SK-N-SH (cell line): ENCODE results near the gene FOXP1. TPM values are rescaled to one million over a fixed set of nuclear protein-coding genes. Genes with fewer than 3 reads are reported as not detected.
A peak's percentile ranks its signal among the peaks of the same experiment; 100 is the strongest.

Experiments
- CTCF ChIA-PET: fragments of 300-600, 350-600 bp; formaldehyde crosslinking; extraction: SDS; loops from one replicate; lab custom pipeline; 2021; lab: Yijun Ruan, JAX
- POLR2A ChIA-PET: fragments of 350-600 bp; sonication (Branson Sonifier 250); formaldehyde crosslinking; extraction: SDS; loops from one replicate; lab custom pipeline; 2020; ENCODE audit warnings: antibody characterized with exemption, inconsistent platforms; lab: Yijun Ruan, JAX
- DNase-seq: peaks from one replicate; pipeline ENCODE4 v3.0.0; 2012
- H2AFZ ChIP-seq: fragments of 200-600 bp; sonication (generic); 2 replicates; pipeline ENCODE4 v1.8.1; 2016; ENCODE audit warnings: antibody characterized with exemption, mild to moderate bottlenecking, low read depth
- H3F3A ChIP-seq: fragments of 200-600 bp; sonication (generic); replicated peaks from 2 replicates; pipeline ENCODE3; 2016; ENCODE audit warnings: antibody characterized with exemption, mild to moderate bottlenecking; ENCODE audit not compliant: insufficient read depth
- H3K27ac ChIP-seq, 2 experiments: fragments of 200-500 bp in 1 of 2; fragments of 200-600 bp in 1 of 2; sonication (Bioruptor generic) in 1 of 2; sonication (generic), shearing (Covaris generic) in 1 of 2; 2 replicates each; pipeline versions ENCODE4 v1.5.1 to v1.6.1; 2014 to 2016; ENCODE audit warnings: low read depth in 2 of 2, inconsistent platforms in 1 of 2, low read length in 1 of 2, mild to moderate bottlenecking in 1 of 2, mixed read lengths in 1 of 2
- H3K27me3 ChIP-seq: fragments of 200-600 bp; sonication (generic), shearing (Covaris generic); 2 replicates; pipeline ENCODE4 v1.6.1; 2016; ENCODE audit warnings: mixed run types; ENCODE audit not compliant: insufficient read depth
- H3K36me3 ChIP-seq, 2 experiments: fragments of 200-500 bp in 1 of 2; fragments of 200-600 bp in 1 of 2; sonication (Bioruptor generic) in 1 of 2; sonication (generic) in 1 of 2; replicated peaks in 1 of 2; 2 replicates each; pipeline versions ENCODE3 to v1.5.1; 2014 to 2016; ENCODE audit warnings: low read length in 1 of 2, mild to moderate bottlenecking in 1 of 2; ENCODE audit not compliant: insufficient read depth in 2 of 2, control insufficient read depth in 1 of 2
- H3K4me1 ChIP-seq, 2 experiments: fragments of 200-500 bp in 1 of 2; fragments of 200-600 bp in 1 of 2; sonication (Bioruptor generic) in 1 of 2; sonication (generic), shearing (Covaris generic) in 1 of 2; 2 replicates each; pipeline versions ENCODE4 v1.5.1 to v1.6.1; 2014 to 2016; ENCODE audit warnings: low read depth in 1 of 2, low read length in 1 of 2, mixed run types in 1 of 2; ENCODE audit not compliant: insufficient read depth in 2 of 2, control insufficient read depth in 1 of 2
- H3K4me2 ChIP-seq: fragments of 200-600 bp; sonication (generic), shearing (Covaris generic); 2 replicates; pipeline ENCODE4 v1.6.1; 2017; ENCODE audit warnings: mixed run types
- H3K4me3 ChIP-seq, 2 experiments: fragments of 200-500 bp in 1 of 2; fragments of 200-600 bp in 1 of 2; sonication (Bioruptor generic) in 1 of 2; sonication (generic), shearing (Covaris generic) in 1 of 2; 2 replicates each; pipeline versions ENCODE4 v1.5.1 to v1.8.1; 2014 to 2016; ENCODE audit warnings: low read depth in 2 of 2, inconsistent platforms in 1 of 2, low read length in 1 of 2, mild to moderate bottlenecking in 1 of 2, mixed read lengths in 1 of 2, moderate library complexity in 1 of 2
- H3K79me2 ChIP-seq: fragments of 200-600 bp; sonication (generic); 2 replicates; pipeline ENCODE4 v1.8.1; 2017; ENCODE audit warnings: mild to moderate bottlenecking; ENCODE audit not compliant: insufficient read depth
- H3K9ac ChIP-seq: fragments of 200-600 bp; sonication (generic); 2 replicates; pipeline ENCODE4 v1.6.1; 2017; ENCODE audit warnings: mixed run types
- H3K9me2 ChIP-seq: fragments of 200-600 bp; sonication (generic); 2 replicates; pipeline ENCODE4 v1.6.1; 2017; ENCODE audit warnings: mixed run types
- H3K9me3 ChIP-seq: fragments of 200-600 bp; sonication (generic); 2 replicates; pipeline ENCODE4 v1.6.1; 2017; ENCODE audit warnings: mixed run types, mild to moderate bottlenecking, moderate library complexity
- H4K20me1 ChIP-seq: fragments of 200-600 bp; sonication (generic); 2 replicates; pipeline ENCODE4 v1.6.1; 2017; ENCODE audit warnings: mild to moderate bottlenecking, mixed run types; ENCODE audit not compliant: insufficient read depth
- EP300 ChIP-seq, 2 experiments: IDR thresholded peaks; 2 replicates each; pipeline versions ENCODE4 v1.4.0 to v1.6.1; 2012; ENCODE audit warnings: borderline replicate concordance in 1 of 2, low read depth in 1 of 2, low read length in 1 of 2
- FOXJ3 ChIP-seq: sonication (generic); formaldehyde crosslinking; IDR thresholded peaks from 2 replicates; pipeline ENCODE4 v1.5.1; 2020; ENCODE audit warnings: mild to moderate bottlenecking, missing genetic modification reagents
- IRF3 ChIP-seq: fragments of 150-350 bp; IDR thresholded peaks from 2 replicates; pipeline ENCODE4 v1.6.1; 2016; ENCODE audit warnings: mild to moderate bottlenecking, low read depth, low read length
- JUND ChIP-seq: IDR thresholded peaks from 2 replicates; pipeline ENCODE4 v1.4.0; 2012
- MEF2A ChIP-seq: IDR thresholded peaks from 2 replicates; pipeline ENCODE4 v1.4.0; 2012; ENCODE audit warnings: low read depth, borderline replicate concordance
- MXI1 ChIP-seq: IDR thresholded peaks from 2 replicates; pipeline ENCODE4 v1.6.1; 2012; ENCODE audit warnings: mild to moderate bottlenecking, low read depth, low read length, improper control_type of control experiment
- NRF1 ChIP-seq: IDR thresholded peaks from 2 replicates; pipeline ENCODE4 v1.6.1; 2012; ENCODE audit warnings: low read depth, mild to moderate bottlenecking, low read length
- RAD21 ChIP-seq: IDR thresholded peaks from 2 replicates; pipeline ENCODE4 v1.6.1; 2012; ENCODE audit warnings: mild to moderate bottlenecking, low read length
- SIN3A ChIP-seq: IDR thresholded peaks from 2 replicates; pipeline ENCODE4 v1.6.1; 2012; ENCODE audit warnings: low read depth, mild to moderate bottlenecking, low read length, moderate library complexity, borderline replicate concordance
- TAF1 ChIP-seq: IDR thresholded peaks from 2 replicates; pipeline ENCODE4 v1.6.1; 2012; ENCODE audit warnings: low read depth, mild to moderate bottlenecking, low read length, moderate library complexity, borderline replicate concordance
- USF2 ChIP-seq: fragments of 150-350 bp; IDR thresholded peaks from 2 replicates; pipeline ENCODE4 v1.6.1; 2017; ENCODE audit warnings: antibody characterized with exemption, low read length, low read depth, borderline replicate concordance
- YY1 ChIP-seq: IDR thresholded peaks from 2 replicates; pipeline ENCODE4 v1.4.0; 2012; ENCODE audit warnings: low read depth, mild to moderate bottlenecking
- WGBS: methylation state at CpG from one replicate; pipeline ENCODE4 v1.1.6; 2017; ENCODE audit warnings: low lambda C conversion rate; 5-methylcytosine and 5-hydroxymethylcytosine counted together
- polyA plus RNA-seq, 3 experiments: library from polyadenylated mRNA; depleted of rRNA; stranded (reverse); fragments of >200 nt; gene quantifications; 2 replicates each; pipeline ENCODE4 v1.2.3, GENCODE V29; 2012
- TF ChIP-seq, protein P1 (sequence below): IDR thresholded peaks from 2 replicates; pipeline ENCODE4 v1.4.0; 2012; ENCODE audit warnings: low read depth, borderline replicate concordance
- TF ChIP-seq, protein P2 (sequence below): IDR thresholded peaks from 2 replicates; pipeline ENCODE4 v1.4.0; 2012; ENCODE audit warnings: low read depth, borderline replicate concordance

FOXP1 gene
- polyA plus RNA-seq, 1 of the 3 experiments (the other 2 are of a cell fraction) = 8.8 TPM

DNA sequence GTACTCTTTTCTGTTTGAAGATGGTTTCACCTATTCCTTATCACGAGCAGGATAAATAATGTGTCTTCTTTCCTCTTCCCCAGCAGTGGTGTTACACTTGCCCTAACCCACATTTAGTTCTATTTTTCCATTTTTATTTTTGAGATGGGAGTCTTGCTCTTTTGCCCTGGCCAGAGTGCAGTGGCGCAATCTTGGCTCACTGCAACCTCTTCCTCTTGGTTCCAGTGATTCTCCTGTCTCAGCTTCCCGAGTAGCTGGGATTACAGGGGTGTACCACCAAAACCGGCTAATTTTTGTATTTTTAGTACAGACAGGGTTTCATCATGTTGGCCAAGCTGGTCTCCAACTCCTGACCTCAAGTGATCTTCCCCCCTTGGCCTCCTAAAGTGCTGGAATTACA lies 372.4 kb downstream of the FOXP1 start:
- no peak overlapping the region for H3K9ac ChIP-seq
- H3F3A ChIP-seq = peaks cover 15% of the 10 kb centered on the region
- ChIA-PET CTCF (no interaction called here), POLR2A (no interaction called here)
- no peaks in the 10 kb centered on the region for H3K36me3 ChIP-seq
- DNase-seq = no peak
- H3K27me3 ChIP-seq = no peaks in the 10 kb centered on the region
- no peak overlapping the region for H3K4me2 ChIP-seq
- H3K9me3 ChIP-seq = no peaks in the 10 kb centered on the region
- H3K79me2 ChIP-seq = peaks cover 68% of the 10 kb centered on the region
- H3K9me2 ChIP-seq = no peaks in the 10 kb centered on the region
- no peak overlapping the region for H3K4me3 ChIP-seq
- no peak overlapping the region for H2AFZ ChIP-seq
- no peaks in the 10 kb centered on the region for H4K20me1 ChIP-seq
- peak overlapping the region in 1 of 2 experiments; percentile 65; a peak in 2 of 4 replicates for H3K27ac ChIP-seq
- 87% methylated on average over 4 of the region's 4 CpGs for WGBS
- H3K4me1 ChIP-seq = peaks cover 0 to 9% of the 10 kb centered on the region in 2 experiments; a peak in 3 of 4 replicates
- no peak for TF ChIP-seq EP300 (IDR thresholded peaks at IDR 0.05; ENCODE audit: borderline replicate concordance in 1 of 2, low read depth in 1 of 2, low read length in 1 of 2)
- TF ChIP-seq SIN3A = no peak
- no peak for TF ChIP-seq JUND
- TF ChIP-seq, all 33 proteins: peak for 0

GRCh38 chr3:71210257-71211007 lies 373.1 kb downstream of the FOXP1 start:
- Histone ChIP-seq H3K4me3 (no peak overlapping the region), H3K4me1 (peaks cover 0 to 9% of the 10 kb centered on the region in 2 experiments; a peak in 3 of 4 replicates), H3K79me2 (peaks cover 70% of the 10 kb centered on the region), H3K27ac (peak overlapping the region in 1 of 2 experiments; percentile 65; a peak in 2 of 4 replicates), H4K20me1 (no peaks in the 10 kb centered on the region)
- TF ChIP-seq, protein P1, sequence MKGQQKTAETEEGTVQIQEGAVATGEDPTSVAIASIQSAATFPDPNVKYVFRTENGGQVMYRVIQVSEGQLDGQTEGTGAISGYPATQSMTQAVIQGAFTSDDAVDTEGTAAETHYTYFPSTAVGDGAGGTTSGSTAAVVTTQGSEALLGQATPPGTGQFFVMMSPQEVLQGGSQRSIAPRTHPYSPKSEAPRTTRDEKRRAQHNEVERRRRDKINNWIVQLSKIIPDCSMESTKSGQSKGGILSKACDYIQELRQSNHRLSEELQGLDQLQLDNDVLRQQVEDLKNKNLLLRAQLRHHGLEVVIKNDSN = no peak
- TF ChIP-seq NRF1 (no peak), YY1 (no peak), RAD21 (no peak), MEF2A (no peak), IRF3 (no peak), USF2 (no peak), FOXJ3 (CRISPR knock-in tag) (no peak), MXI1 (no peak), TAF1 (no peak)
- TF ChIP-seq, protein P2, sequence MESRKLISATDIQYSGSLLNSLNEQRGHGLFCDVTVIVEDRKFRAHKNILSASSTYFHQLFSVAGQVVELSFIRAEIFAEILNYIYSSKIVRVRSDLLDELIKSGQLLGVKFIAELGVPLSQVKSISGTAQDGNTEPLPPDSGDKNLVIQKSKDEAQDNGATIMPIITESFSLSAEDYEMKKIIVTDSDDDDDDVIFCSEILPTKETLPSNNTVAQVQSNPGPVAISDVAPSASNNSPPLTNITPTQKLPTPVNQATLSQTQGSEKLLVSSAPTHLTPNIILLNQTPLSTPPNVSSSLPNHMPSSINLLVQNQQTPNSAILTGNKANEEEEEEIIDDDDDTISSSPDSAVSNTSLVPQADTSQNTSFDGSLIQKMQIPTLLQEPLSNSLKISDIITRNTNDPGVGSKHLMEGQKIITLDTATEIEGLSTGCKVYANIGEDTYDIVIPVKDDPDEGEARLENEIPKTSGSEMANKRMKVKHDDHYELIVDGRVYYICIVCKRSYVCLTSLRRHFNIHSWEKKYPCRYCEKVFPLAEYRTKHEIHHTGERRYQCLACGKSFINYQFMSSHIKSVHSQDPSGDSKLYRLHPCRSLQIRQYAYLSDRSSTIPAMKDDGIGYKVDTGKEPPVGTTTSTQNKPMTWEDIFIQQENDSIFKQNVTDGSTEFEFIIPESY = no peak
- TF ChIP-seq, all 33 proteins: peak for 0
- H2AFZ ChIP-seq = no peak overlapping the region
- no peaks in the 10 kb centered on the region for H3K36me3 ChIP-seq
- H3K4me2 ChIP-seq = peak overlapping the region; percentile 44; the same call in 1 of the 2 replicates
- H3F3A ChIP-seq = peaks cover 17% of the 10 kb centered on the region
- H3K9me3 ChIP-seq = no peaks in the 10 kb centered on the region
- no peak overlapping the region; the same call in 1 of the 2 replicates for H3K9ac ChIP-seq
- ChIA-PET POLR2A (no interaction called here), CTCF (no interaction called here)
- 85% methylated on average over 4 of the region's 4 CpGs for WGBS
- H3K9me2 ChIP-seq = no peaks in the 10 kb centered on the region
- H3K27me3 ChIP-seq = no peaks in the 10 kb centered on the region
- DNase-seq = no peak
